ENCODE data around the gene BST2.
"Not testable (repeated sequence)": the region's sequence is repeated elsewhere in the genome, so short reads cannot be mapped to it uniquely, and the experiment has no call there.

BST2 gene

DNA sequence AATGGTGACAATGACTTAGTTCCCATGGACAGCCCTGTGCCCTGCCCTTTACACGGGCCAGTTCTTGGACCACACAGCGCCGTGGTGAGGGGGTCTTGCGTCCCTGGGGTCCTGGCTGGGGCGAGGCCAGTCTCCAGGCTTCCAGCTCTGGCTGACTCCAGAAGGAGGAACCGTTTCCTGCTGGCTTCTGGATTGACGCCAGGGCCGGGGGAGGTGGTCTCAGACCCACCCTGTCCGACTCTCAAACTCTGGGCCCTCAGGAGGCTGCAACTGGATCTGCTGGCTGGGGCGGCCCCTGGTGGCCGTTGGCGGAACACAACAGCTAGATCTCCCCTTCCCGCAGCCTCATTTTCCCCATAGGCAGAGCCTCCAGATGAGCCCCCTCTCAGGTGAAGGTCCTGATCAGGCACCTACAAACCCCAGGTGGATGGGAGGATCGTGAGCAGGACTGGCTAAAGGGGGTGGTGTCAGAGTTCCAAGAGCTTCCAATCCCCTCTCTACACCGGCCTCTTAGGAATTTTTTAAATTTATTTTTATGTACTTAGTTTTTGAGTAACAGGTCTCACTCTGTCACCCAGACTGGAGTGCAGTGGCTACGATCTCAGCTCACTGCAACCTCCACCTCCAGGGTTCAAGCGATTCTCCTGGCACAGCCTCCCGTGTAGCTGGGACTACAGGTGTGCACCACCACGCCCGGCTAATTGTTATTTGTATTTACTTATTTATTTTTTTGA, 19.4 kb downstream of the BST2 start:
- DNase-seq: no peak

DNA sequence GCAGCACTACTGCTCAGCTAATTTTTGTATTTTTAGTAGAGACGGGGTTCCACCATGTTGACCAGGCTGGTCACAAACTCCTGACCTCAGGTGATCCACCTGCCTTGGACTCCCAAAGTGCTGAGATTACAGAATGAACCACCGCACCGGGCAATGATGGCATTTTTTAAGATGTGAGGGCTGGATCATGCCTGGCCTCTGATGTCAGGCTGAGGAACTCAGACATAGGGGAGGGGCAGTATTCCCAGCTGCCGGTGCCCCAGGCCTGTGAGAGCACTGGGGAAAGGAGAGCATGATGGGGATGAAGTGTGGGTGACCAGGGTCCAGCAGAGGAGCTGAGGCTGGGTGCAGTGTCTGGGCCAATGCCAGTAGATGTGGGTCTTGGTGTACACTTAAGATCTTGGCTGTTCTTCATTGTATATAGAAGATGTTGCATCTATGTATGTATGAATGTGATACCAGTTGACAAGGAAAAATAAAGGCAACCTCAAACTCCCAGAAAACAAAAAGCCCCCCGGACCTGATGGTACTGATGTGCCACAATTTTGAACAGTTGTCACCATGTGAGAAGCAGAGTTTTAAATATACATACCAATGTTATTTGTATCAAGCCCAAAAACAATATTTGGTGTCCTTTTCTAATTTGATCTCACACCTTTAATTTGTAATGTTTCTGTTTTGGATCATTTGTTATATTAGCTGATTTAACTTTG, 24.8 kb downstream of the BST2 start:
- no peak for DNase-seq

DNA sequence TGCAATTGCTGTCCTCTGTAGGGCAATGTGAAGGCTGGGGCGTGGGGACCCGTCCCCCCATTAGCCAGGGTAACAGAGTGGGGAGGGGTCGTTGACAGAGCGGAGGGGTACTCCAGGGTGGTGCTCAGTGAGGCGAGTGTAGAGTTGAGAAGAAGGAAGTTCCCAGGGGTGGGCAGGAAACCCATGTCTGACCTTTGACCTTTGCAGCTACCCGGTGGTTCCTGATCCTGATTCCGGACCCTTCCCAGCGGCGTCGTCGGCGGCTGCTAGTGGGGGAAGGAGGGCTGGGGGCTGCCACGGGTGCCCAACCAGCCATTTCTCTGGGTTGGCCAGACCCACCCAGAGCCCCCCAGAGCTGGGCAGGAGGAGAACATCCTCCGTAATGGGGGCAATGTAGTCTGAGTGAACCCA, 26.2 kb downstream of the BST2 start:
- no peak for DNase-seq

DNA sequence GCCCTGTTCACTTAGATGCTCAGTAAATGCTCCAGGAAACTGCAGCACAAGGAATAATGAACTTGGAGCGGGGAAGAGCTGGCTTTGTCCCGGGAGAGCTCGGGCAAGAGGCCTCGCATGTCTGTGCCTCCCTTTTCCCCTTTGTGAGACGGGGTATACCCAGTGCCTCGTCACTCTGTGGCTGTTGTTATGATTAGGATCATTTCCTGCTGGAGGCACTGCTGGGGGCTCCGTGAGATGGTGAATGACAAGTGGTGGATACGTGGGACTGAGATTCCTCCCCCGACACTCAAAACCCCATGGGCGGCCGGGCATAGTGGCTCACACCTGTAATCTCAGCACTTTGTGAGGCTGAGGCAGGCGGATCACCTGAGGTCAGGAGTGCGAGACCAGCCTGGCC, 27.2 kb downstream of the BST2 start:
- no peak for DNase-seq

DNA sequence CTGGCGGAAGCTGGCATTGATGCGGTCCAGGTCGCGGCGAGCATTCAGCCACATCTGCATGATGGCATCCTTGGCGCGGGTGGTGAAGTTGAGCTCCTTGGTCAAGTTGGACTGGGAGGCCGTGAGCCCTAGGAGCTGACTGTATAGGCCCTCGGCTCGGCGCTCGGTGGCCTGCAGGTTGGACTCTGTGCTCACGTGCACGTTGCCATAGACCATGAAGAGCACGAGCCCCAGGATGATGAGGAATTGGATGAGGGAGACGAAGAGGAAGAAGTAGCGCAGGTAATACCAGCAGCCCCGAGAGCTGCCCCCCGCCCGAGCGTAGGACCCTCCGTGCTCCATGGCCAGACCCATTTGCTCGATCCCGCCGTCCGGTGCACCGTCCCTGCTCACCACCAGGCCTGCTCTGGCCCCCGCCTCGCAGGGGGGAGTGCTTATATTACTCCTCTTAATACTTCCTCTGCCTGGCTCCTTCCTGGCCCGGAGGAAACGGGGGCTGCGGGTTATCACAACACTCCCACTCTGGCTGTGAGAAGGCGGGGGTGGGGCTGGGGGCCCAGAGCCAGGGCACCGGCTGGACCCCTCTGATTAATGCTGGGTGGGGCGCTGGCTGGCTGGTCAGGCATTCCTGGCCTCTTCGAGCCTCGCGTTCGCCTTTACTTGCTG, 28.4 kb downstream of the BST2 start, which contains the start of gene PLVAP:
Gene PLVAP (minus strand): TSS at position 408 of the 666 bp plus-strand sequence. CDS start 54 bp downstream, at position 354.
- DNase-seq: no peak

DNA sequence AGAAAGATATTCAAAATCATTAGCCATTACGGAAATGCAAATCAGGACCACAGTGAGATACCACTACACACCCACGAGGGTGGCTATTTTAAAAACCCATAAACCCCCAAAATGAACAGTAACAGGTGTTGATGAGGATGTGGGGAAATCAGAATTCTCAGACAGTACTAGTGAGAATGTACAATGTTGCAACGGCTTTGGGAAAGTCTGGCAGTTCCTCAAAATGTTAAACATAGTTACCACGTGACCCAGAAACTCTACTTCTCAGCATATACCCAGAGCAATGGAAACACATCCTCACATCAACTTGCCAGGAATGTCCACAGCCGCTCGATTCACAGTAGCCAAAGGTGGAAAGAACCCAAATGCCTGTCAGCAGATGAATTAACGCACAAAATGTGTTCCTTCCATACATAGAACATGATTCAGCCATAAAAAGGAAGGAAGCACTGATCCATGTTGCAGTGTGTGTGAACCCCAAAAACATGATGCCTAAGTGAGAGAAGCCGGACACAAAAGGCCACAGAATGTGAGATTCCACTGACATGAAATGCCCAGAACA, 35.3 kb downstream of the BST2 start:
- DNase-seq: no peak

DNA sequence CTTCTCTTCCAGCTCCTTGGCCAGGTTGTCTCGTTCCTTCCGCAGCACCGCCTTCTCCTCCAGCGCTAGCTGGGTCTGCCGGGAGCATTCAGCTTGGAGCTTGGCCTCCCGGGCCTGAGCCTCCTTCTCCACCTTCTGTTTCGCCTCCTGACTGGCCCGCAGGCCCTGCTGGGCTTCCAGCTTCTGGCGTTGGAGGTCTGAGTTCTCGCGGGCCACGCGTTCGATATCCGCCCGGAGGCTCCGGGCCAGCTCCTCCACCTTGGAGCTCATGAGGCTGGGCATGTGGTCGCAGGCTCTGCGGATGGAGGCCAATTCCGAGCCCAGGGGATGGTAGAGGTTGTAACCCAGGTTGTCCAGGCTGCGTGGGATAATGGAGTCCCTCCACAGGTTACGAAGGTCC, 40.1 kb downstream of the BST2 start:
- DNase-seq: no peak

DNA sequence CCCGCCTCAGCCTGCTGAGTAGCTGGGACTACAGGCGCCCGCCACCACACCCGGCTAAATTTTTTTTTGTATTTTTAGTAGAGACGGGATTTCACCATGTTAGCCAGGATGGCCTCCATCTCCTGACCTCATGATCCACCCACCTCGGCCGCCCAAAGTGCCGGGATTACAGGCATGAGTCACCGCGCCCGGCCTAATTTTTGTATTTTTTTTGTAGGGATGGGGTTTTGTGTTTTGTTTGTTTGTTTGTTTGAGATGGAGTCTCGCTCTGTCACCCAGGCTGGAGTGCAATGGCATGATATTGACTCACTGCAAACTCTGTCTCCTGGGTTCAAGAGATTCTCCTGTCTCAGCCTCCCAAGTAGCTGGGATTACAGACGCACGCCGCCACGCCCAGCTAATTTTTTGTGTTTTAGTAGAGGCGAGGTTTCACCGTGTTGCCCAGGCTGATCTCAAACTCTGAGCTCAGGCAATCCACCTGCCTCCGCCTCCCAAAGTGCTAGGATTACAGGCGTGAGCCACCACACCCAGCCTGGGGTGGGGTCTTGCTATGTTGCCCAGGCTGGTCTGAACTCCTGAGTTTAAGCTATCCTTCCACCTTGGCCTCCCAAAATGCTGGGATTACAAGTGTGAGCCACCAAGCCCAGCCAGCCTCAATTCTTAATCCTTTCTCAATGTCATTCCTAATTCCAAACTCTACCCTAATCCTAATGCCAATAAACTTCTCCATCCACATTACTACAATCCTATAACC, 41.4 kb downstream of the BST2 start:
- DNase-seq: not testable (repeated sequence)

DNA sequence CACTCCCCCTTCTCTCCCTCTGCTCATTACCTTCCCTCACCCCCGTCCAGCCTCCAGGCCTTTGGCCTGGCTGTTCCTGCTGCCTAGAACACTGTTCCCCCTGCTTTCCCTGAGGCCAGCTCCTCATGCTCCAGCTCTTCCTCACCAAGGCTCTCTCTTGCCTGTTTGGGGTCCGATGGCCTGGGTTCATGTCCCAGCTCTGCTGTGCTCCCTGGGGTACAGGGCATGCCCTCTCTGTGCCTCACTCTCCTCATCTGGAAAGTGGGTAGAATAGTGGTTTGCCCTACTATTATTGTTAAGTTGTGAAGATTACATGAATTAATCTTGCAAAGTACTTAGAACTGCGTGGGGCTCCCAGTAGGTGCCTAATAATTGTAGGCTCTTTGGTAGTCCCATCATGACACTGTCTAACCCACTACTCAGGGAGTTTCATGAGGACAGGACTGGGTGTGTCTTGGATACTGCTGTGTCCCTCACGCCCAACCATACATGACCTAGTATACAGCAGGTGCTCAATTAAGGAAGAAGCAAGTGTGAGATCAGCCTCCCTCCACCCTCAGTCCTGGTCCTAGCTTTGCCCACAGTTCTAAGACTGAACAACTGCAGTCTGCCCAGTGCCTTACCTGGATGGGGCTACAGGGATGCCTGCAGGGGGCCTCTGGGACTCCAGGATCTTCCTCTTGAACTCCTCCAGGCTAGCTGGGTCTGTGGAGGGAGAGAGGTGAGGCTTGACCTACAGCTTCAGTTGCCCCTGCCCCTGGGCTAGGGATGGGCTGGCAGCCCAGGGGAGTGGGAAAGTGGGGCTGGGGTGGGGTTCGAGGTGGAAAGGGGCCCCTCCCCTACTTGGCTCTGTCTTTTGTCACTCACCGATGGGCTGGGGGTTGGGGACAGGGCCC, 45.3 kb downstream of the BST2 start:
- DNase-seq: no peak

DNA sequence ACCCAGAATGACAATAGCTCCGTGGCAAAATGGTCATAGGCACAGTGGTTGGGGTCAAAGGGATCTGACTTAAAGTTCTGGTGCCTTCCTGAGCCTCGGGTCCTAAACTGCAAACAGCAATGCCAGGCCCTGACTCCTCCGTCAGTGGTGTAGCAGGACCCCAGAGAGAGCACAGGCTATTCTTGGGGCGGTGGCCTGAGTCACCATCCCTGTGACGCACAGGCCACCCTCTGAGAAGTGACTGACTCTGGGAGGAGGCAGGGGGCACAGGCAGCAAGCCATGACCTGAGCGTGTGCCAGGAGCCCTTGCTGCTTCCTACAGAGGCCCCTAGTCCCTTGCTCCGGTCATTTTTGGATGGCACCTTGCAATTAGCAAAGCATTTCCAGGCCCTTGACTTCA, 47.0 kb downstream of the BST2 start:
- no peak for DNase-seq

DNA sequence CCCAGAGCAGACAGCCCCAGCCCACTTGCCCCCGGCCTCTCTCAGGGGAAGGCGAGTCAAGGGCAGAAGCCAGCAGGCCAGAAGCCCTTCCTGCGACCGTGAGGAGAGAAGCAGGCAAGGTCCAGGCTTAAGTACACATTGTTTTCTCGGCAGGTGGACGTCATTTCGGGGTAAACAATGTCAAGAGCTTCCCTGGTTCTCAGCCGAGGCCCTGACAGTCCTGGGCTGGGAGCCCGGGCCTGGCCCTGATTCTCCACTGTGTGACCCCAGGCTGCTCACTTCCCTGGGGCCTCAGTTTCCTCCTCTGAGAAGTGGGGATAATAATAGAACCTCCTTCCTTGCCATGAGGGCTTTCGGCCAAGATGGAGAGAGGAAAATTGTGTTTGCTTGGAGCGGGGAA, 47.7 kb downstream of the BST2 start:
- DNase-seq: no peak

DNA sequence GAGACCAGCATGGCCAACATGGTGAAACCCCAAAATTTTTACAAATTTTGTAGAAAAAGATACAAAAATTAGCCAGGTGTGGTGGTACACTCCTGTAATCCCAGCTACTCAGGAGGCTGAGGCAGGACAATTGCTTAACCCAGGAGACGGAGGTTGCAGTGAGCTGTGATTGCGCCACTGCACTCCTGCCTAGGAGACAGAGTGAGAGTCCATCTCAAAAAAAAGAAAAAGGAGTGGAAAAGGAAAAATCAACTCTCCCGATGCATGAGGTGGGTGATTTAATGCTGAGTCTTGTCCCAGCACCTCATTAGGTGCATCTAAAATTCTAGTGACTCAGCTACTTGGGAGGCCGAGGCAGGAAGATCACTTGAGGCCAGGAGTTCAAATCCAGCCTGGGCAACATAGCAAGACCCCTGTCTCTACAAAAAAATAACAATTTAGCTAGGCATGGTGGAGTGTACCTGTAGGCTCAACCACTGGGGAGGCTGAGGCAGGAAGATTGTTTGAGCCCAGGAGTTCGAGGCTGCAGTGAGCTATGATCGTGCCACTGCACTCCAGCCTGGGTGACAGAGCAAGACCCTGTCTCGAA, 48.3 kb downstream of the BST2 start:
- DNase-seq: no peak

DNA sequence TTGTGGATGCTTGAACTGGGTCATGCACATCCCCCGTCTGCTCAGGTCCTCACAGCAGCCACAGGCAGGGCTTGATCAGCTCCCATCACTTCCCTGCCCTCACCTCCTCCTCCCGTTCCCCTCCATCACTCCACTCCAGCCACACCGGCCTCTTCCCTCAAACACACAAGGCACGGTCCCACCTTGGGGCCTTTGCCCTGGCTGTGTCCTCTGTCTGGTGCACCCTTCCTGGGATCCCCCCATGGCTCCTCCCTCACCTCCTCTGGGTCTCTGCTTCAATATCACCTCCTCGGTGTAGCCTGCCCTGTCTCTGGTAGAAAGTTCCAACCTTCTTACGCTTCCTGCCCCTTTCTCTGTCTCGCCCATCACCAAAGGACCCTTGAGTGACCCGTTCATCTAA, 52.0 kb downstream of the BST2 start:
- no peak for DNase-seq
